HG03139 (cell line): Measurements from ENCODE around the gene DYNC2LI1.

Experiments
- ATAC-seq: cut with Tn5 transposase; IDR thresholded peaks from one replicate; pipeline ENCODE4 v1.9.1; 2021; ENCODE audit not compliant: unreplicated experiment

DYNC2LI1 gene

DNA sequence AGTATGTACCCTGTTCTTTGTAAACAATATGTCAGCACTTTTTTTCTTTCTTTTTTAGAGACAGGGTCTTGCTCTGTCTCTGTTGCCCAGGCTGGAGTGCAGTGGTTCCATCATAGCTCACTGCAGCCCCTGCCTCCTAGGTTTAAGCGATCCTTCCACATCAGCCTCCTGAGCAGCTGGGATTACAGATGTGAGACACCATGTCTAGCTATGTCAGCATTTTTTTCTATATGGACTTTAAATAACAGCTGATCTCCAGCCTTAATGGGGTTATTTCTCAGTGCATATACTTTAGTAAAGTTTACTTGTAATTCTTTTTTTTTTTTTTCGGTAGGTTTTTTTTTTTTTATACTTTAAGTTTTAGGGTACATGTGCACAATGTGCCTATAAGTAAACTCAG, 38.2 kb downstream of the DYNC2LI1 start:
- ATAC-seq: no peak

DNA sequence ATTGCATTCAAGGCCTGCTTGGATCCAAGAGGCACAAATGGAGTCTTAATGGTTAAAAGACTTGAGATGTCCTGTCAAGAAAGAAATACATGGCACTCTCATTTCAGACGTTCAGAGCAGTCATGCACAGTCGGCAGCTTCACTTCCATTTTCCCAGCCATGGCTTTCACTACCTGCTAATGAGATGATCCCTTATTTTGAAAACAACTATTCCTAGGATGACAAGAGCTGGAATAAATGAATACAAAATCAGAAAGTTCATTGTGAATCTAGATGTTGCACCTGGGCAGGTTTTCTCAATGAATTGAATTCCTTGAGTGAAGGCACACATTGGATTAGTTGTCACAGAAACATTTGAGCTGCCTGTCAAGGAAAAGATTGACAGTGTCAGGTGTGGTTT, 39.1 kb downstream of the DYNC2LI1 start:
- ATAC-seq: no peak

DNA sequence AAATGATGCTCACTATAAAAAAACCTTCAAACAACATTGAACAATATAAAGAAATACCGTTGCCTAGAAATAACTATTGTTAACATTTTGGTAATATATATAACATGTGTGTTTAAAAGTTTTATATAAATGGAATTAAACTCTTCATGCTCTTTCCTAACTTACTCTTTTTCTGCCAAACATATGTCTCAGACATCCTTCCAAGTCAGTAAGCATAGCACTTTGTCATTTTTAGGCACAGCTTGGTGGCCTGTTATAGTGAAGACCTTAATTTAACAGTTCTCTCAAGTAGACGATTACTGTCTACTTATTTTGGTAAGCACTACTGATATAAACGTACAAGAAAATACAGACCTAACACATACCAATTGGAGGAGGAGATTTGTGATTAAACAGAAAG, 40.9 kb downstream of the DYNC2LI1 start:
- ATAC-seq: no peak

DNA sequence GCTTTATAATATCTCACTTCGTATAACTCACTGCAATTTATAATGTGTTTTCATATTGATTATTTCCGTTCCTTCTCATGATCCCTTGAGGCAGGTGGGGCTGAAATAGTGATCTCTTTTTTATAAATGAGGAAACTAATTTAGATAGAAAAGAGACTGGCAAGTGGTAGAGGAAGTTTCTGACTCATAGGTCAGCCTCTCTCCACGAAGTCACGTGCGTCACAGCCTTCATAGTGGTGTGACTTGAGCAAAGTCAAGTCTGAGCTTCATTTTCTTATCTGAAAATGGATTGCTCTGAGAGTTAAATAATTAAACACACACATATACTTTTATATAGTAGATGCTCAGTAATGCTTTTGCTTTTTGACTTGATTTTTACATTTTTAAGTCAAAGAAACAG, 44.9 kb downstream of the DYNC2LI1 start:
- no peak for ATAC-seq

DNA sequence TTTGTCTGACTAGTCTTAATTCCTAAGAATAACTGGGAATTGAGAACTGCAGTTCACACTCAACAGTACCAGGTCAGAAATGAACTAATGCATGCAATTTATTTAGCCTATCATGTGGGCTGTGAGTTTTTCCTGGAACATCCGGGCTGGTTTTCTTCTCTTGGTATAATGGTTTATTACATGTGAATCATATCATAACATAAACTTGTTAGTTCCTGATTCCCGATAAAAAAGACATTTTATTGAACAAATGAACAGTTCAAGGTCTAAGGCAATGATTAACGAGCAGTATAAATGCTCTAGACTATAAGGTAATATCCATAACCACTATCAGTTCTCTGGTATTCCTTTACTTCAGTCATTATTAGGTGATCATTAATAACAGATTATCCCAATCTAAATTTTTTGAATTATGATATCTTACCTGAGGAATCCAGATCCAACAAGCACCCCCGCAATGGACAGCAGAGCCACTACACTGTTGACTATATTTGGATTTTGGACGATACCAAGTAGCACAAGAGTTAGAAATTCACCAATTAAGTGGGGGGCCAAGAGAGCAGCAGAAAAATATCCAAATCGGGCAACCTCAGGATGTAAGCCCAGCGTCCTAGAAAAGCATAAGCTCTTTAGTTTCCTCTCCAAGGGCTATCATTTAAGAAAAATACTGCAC, 45.8 kb downstream of the DYNC2LI1 start:
- no peak for ATAC-seq

DNA sequence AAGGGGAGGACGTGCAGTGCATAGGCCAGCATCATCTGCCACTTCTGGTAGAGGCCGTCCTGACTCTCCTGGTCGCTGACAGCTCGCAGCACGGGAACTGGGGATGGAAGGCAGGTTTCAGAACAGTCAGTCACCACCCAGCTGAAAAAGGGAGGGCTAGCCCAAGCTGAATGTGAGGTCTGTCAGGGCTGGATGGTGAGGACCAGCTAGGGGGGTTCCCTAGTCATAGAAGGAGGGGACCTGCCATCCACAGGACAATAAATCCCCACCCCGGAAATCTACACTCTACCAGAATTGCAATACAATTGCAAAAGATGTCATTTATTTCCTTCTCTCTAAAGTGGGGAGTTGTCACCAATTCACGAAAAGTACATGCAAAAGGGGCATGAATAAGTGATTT, 49.0 kb downstream of the DYNC2LI1 start:
- no peak for ATAC-seq

DNA sequence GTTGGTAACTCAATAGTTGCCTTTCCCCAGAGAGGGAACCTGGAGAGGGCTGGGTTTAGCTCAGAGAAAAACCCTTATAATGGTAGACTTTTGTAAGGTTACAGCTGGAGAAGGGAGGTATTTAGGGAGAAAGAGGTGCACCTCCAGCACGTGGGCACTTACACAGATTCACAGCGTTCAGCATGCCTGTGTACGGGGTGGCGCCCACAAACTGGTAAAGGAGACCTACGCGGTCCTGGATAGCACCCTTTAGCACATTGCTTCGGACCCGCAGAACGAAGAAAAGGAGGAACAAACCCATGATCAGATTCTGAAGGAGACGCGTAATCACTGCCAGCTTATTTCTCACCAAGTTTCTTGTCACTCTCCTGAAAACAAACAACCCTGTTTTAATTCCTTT, 49.9 kb downstream of the DYNC2LI1 start:
- ATAC-seq: no peak

DNA sequence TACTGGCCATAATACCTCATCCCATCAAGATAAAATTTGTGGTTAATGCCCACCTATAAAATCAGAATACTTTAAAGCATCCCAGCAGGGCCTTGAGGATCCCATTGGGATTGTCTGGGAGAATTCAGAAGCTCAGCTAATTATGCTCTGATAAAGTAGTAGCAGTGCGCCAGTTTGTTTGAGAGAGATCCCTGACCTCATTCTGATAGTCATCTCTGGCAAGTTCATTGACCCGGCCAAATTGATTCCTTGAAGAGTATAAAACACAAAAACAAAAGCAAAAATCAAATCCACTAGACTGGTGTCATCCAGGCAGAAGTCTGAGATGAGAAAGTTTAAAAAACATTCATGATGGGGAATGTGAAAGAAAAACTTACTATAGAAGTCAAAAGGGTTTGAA, 50.7 kb downstream of the DYNC2LI1 start:
- ATAC-seq: no peak

DNA sequence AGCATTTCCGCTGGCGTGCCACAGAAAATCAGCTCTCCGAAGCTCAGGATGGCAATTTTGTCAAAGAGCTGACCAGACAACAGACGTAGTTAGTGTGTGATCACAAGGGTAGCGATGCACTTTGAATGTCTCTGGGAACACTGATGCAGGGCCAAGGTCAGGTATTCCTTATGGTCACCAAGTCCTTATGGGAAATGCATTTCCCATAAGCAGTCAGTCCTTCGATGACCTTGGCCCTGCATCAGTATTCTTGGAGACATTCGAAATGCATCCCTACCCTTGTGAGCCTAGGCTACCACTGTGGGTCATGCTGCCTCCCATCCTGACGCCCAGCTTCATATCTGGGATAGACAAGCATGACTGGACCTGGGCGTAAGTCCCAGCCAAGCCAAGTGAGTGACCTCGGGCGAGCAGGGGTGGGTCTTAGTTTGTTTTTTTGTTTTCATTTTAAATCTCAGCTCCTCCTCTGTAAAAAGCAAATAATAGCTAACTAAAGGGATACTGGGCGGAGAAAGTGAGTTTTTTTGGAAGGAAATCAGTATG, 51.2 kb downstream of the DYNC2LI1 start:
- ATAC-seq: no peak

DNA sequence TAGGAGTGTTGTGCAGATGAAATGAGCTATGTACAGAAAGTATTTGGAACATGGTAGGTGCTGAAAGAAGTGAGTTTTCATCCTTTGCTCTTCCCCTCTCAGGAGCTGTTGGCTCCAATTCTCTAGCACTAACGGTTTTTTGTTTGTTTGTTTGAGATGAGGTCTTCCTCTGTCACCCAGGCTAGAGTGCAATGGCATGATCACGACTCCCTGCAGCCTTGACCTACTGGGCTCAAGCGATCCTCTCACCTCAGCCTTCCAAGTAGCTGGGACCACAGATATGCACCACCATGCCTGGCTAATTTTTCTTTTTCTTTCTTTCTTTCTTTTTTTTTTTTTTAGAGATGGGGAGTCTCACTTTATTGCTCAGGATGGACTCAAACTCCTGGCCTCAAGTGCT, 52.0 kb downstream of the DYNC2LI1 start:
- ATAC-seq: no peak

DNA sequence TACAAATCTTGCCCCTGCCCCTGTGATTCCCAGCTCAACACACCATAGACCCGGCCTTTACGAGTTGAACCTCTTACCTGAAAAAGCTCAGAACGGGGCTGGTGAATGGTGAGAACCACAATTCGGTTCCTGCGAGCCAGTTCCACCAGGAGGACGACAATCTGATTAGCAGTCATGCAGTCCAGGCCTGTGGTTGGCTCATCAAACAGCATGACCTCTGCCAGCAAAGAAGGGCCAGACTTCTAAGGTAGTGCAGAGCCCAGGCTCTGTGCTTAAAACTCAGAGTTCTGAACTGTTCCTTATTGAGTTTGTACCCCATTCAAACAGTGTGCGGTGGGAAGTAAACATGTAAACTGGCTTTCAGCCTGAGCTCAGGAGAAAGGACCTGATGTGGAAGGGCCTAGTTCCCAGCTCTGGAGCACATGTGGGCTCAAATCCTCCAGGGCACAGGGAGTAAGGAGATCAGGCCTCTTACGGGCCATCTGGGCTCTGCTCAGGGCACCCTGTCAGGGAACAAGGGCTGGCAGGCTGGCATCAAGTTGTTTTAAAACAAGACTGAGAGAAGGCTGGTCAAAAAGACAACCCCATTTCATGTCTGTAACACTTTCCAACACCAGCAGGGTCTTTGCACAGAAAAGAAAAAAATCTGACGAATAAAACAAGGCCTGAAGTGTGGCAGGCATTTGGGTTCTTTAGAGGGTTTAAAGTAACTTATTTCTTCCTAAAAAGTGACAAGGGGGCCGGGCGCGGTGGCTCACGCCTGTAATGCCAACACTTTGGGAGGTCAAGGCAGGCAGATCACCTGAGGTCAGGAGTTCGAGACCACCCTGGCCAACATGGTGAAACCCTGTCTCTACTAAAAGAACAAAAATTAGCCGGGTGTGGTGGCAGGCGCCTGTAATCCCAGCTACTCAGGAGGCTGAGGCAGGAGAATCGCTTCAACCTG, 52.7 kb downstream of the DYNC2LI1 start:
- no peak for ATAC-seq

DNA sequence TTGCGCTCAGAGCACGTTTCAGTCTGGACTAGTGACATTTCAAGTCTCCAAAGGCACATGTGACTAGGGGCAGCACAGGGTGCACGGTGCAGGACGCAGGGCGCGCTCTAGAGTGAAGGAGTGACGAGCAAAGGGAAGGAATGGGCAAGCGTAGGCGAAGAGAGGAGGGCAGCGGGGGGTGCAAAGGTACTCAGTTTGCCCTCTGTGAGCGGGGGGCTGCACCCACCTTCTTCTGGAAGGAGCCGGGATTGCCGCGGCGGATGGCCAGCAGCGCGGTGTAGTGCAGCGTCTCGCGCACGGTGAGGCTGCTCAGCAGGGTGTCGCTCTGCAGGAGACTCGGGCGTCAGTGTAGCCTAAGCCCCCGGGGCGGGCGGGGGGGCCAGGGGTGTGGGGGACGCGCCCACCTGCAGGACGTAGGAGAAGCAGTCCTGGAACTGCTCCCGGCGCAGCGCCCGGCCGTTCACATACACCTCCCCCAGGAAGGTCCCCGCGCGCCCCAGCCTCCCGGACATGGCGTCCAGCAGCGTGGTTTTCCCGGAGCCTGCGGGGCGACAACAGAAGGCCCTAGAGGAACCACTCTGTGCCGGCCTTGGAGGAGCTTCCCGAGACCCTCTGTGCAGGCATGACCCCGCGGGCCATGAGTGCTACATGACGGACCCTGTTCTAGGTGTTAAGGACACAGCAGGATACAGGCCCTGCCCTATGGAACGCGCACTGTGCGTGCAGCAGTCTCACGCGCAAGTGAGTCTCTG, 57.9 kb downstream of the DYNC2LI1 start:
- ATAC-seq: no peak

DNA sequence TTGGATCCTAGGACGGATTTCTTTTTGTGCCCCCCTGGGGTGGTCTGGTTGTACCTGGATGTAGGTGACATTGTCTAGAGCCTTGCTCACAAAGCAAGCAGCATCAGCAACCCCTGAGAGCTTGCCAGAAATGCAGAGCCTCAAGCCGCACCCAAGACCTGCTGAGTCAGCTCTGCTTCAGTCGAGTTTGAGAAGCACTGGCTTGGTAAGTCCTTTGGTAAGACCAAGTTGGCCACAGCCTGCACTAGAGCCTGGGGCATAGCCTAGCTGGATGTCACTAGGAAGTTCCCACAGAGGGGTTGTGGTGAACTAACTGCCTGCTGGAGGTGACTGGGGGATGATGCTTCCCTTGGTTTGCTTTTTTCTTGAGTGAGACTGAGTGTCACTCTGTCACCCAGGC, 58.6 kb downstream of the DYNC2LI1 start:
- ATAC-seq: no peak

DNA sequence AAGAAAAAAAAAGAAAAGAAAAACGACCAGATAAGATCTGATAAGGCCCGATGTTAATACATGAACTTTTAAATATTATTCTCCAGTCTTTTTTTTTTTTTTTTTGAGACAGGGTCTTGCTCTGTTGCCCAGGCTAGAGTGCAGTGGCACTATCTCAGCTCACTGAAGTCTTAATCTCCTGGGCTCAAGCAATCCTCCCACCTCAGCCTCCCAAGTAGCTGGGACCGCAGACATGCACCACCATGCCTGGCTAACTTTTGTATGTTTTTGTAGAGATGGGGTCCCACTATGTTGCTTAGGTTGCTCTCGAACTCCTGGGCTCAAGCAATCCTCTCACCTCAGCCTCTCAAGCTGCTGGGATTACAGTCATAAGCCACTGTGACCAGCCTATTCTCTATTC, 63.2 kb downstream of the DYNC2LI1 start:
- ATAC-seq: no peak

DNA sequence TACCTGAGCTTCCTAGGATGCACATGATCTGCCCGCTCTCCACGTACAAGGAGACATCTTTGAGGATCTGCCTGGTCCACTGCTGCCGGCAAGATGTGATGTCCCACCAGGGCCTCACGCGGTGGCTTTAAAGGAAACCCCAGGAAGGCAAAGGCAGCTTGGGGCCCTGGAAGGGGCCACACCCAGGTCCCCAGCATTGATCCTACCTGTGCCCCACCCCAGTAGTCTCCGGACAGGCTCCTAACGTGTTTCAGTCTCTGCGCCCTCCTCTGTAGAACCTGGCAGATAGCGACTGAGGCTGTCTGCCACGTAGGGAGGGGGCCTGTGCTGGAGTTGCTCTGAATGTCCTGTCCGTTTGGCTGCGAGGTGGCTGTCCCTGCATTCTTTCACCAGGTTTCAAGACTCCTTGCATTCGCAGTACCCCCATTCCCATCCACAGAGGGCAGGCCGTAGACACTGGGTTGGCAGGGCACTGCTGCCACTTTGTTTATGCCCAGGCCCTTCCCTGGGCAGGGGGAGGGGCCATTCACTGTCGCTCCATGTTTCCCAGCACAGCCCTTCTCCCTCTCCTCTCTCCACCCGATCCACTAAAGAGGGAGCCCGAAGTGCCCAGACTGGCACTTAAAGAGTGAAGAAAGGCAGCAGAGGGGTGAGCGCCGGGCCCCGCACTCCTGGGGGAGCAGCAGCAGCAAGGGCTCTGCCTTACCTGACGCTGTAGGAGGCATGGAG, 64.2 kb downstream of the DYNC2LI1 start:
- no peak for ATAC-seq

DNA sequence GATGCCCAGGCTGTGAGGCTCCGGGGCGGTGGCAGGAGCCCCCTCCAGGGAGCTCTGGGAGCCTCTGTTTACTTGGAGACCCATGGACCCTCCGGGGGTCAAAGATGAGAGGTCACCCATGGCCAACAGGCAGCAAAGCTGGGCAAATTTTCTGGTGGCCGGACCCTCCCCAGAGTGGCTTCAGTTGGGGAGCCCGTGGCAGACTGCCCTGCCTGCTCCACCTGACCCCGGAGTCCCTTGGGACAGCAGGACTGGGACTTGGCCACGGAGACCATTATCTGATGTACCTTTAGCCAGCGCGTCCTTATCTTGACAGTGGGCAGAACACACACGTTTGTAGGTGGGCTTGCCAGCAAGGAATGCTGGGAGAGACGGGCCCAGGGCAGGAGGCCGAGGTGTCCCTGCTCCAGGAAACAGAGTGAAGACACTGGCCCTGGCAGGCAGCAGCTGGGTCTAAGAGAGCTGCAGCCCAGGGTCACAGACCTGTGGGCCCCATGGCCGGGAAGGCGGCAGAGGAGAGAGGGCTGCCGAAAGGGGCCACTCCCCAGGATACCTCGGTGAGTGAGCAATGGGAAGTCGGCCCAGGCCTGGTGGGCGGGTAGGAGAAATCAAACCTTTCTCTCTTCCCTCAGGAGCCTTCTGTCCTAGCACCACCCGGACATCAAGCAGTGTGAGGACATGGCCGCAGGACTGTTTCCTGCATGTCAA, 64.9 kb downstream of the DYNC2LI1 start, which contains the start of the genes ABCG5 and ABCG8:
ABCG5 (minus strand) TSS at position 280 of the 708 bp plus-strand sequence; CDS start at position 120, 160 bp downstream.
ABCG8 (plus strand) TSS at position 412 of the 708 bp plus-strand sequence; CDS start at position 495, 83 bp downstream.
- no peak for ATAC-seq

DNA sequence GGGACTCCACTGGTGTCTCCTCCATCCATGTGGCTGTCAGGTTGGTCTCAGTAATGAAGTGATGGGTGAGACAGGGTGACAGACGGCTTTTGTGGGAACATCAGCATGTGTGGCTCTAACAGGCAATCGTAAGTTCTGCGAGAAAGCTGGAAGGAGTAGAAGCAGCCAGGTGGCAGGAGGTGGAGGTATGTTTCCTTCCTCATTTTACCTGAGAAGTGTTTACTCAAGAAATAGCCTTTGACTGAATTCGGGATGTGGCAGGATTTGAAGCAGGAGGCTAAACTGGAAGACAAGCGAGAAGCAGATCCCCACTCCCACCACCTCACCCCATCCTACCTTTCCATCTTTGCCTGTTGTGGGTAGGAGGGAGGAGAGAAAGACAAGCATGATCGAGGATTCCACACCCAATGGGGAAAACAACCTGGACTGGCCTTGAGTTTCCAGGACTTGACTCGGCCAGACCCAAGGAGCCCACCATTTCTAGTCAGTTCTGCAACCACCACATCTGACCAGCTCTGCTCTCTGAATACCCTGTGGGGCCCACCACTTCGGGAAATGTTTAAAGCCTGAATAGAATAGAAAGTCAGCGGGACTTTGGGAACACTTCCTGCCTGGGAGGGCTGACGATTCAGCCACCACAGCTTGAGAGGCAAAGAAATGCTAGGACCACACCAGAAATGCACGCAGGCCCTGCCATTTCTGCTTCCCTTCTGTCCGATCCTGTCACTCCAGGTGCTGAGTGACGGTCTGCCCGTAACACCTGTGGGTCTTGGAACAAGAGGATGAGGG, 66.1 kb downstream of the DYNC2LI1 start:
- ATAC-seq: no peak

DNA sequence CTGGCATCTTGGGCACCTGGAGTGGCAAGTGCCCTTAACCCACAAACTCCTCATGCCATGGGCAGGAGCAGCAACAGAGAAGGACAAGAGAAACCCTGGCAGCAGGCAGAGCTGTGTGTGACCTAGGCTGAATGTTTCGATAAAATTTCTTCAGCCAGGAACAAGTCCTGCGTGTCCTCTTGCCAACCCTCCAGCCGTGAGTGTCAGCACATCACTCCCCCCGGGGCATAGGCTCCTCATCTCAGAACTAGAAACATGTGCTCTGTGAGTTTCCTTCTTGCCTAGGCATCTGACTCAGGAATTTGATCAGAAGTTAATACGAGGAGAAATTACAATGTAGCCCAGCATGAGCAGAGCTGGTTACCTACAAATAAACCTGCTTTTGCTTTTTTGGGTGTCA, 67.1 kb downstream of the DYNC2LI1 start:
- no peak for ATAC-seq
